ENCODE data around the gene AGPAT4. TPM values are rescaled to one million over a fixed set of nuclear protein-coding genes. Genes with fewer than 3 reads are reported as not detected.

AGPAT4 gene
- total RNA-seq, 2 donors from 2014 or later, result 3.6 to 9.2 TPM

DNA sequence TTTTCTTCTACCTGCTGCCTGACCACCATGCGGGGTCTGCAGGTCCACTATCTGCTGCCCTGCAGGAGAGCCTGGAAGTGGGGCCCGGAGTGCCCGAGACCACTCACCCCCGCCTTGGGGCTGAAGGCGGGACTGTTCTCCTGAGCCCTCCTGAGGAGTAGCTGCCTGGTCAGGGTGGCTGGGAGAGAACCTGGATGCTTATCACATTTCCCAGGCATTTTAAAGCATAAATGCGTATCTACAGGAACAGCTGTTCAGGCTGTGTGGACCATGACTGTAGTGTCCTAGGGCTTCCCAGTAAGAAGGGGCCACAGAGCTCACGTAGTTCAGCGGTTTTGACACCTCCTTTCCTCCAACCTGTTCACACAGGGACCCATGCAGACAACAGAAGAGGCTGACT, 123.3 kb downstream of the AGPAT4 start:
- H3K27ac ChIP-seq, result no peak overlapping the region
- no peak overlapping the region for H3K4me3 ChIP-seq
- TF ChIP-seq, protein P1, sequence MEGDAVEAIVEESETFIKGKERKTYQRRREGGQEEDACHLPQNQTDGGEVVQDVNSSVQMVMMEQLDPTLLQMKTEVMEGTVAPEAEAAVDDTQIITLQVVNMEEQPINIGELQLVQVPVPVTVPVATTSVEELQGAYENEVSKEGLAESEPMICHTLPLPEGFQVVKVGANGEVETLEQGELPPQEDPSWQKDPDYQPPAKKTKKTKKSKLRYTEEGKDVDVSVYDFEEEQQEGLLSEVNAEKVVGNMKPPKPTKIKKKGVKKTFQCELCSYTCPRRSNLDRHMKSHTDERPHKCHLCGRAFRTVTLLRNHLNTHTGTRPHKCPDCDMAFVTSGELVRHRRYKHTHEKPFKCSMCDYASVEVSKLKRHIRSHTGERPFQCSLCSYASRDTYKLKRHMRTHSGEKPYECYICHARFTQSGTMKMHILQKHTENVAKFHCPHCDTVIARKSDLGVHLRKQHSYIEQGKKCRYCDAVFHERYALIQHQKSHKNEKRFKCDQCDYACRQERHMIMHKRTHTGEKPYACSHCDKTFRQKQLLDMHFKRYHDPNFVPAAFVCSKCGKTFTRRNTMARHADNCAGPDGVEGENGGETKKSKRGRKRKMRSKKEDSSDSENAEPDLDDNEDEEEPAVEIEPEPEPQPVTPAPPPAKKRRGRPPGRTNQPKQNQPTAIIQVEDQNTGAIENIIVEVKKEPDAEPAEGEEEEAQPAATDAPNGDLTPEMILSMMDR (IDR thresholded peaks at IDR 0.05), result no peak
- no peaks in the 10 kb centered on the region for H3K4me1 ChIP-seq
- intact Hi-C loops (cut with DNase I), result loop anchor here (5.0 kb wide), 1 partner anchor 222 kb away; no protein-coding TSS in a partner anchor
- no peaks in the 10 kb centered on the region for H3K9me3 ChIP-seq
- no peaks in the 10 kb centered on the region for H3K27me3 ChIP-seq
- H3K9ac ChIP-seq (ENCODE audit: low read depth in 2 of 2, low read length in 2 of 2), result no peak overlapping the region
- no peak for DNase-seq
- no peaks in the 10 kb centered on the region for H3K36me3 ChIP-seq

DNA sequence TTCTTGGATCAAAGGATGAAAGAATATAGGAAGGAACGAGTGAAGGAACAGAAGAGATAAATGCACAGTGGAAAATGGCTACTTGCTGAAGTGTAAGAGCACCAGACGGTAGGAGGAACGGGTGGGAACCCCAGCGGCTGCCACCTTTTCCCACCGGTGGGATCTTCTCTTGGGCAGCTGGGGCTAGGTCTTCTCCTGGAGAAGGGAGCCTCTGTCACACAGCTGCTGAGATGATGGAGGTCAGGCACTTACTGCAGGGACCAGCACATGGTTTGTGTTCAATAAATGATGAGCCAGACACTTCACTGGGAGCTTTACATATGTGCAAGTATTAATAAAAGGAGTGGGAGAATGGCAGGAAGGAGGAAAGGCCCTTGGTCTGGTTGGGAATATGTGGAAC, 123.7 kb downstream of the AGPAT4 start:
- H3K27me3 ChIP-seq, result no peaks in the 10 kb centered on the region
- H3K4me1 ChIP-seq, result no peaks in the 10 kb centered on the region
- no peak overlapping the region for H3K27ac ChIP-seq
- H3K36me3 ChIP-seq, result no peaks in the 10 kb centered on the region
- TF ChIP-seq, protein P1 (IDR thresholded peaks at IDR 0.05), result no peak
- DNase-seq, result no peak
- H3K9me3 ChIP-seq, result no peaks in the 10 kb centered on the region
- H3K9ac ChIP-seq (ENCODE audit: low read depth in 2 of 2, low read length in 2 of 2), result no peak overlapping the region
- intact Hi-C loops (cut with DNase I), result loop anchor here (5.0 kb wide), 1 partner anchor 222 kb away; no protein-coding TSS in a partner anchor
- H3K4me3 ChIP-seq, result no peak overlapping the region

DNA sequence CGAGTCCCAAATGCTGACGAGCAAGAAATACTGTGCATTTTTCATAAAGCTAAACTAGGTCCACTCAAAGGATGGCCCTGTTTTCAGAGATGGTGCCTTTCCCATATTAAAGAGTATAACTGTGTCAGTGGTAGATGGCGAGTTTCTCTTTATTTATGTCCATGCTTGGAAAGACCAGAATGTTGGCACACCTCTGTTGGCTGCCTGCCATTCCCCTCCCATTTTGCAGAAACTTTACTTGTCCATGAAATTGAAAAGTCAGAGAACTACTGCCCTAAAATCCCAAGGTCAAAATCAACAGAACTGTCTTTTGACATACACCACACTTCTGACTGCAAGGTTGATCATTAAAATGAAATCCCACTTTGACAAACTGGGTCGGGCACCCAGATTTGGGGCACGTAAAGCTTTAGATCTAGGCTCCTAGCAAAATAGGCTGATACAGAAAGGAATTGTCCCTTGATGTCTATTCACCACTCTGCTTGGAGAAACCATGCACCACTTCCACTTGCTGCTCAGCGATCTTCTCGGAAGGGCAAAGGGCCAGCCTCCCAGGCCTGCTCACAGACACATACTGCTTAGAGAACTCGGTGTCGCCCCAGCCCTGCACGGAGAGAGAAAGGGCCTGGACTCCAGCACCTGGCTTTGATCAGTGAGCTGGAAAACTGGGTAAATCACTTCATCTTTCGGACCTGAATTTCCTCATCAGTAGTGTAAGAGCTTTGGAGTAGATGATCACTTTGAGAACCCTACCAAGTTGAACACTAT, 130.0 kb downstream of the AGPAT4 start:
- Histone ChIP-seq H3K36me3 (no peaks in the 10 kb centered on the region), H3K4me3 (no peak overlapping the region)
- intact Hi-C loops (cut with DNase I), result no loop called here

DNA sequence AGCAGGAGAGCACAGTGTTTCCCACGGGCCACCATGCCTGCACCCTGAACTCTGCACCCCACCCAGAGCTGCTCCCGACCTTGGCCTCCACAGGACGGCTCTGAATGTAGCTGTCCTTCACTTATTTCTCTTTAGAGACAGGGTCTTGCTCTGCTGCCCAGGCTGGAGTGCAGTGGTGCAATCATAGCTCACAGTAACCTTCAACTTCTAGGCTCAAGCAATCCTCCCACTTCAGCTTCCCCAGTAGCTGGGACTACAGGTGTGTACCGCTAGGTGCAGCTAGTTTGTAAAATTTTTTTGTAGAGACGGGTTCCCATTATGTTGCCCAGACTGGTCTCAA, 130.9 kb downstream of the AGPAT4 start:
- Histone ChIP-seq H3K27me3 (no peaks in the 10 kb centered on the region), H3K36me3 (no peaks in the 10 kb centered on the region), H3K9ac (ENCODE audit: low read depth in 2 of 2, low read length in 2 of 2) (no peak overlapping the region), H3K4me3 (no peak overlapping the region), H3K9me3 (no peaks in the 10 kb centered on the region), H3K4me1 (no peaks in the 10 kb centered on the region), H3K27ac (no peak overlapping the region)
- intact Hi-C loops (cut with DNase I), result no loop called here
- DNase-seq, result no peak
- TF ChIP-seq, protein P1 (IDR thresholded peaks at IDR 0.05), result no peak

More for the DNA sequence above, 130.0 kb downstream of the AGPAT4 start:
- Histone ChIP-seq H3K27me3 (no peaks in the 10 kb centered on the region), H3K9ac (ENCODE audit: low read depth in 2 of 2, low read length in 2 of 2) (no peak overlapping the region), H3K4me1 (no peaks in the 10 kb centered on the region), H3K27ac (no peak overlapping the region), H3K9me3 (no peaks in the 10 kb centered on the region)
- DNase-seq, result peak; percentile 1
- TF ChIP-seq, protein P1 (IDR thresholded peaks at IDR 0.05), result no peak

DNA sequence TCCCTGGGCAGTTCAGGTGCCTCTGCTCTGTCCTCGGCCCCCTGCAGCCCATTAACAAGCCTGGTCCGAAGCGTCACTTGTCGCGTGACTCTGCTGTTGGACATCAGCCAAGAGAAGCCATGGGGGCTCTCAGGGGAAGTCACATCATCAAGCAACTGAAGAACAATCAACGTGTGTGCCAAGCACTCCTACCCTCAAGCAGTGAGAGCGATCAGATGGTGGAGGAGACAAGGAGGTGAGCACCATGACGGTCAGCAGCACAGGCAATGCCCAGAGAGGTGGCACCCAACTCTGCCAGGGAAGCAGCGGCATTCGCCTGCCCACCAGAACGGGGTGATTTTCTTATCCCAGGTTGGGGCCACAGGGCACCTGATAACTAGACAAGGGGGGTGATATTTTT, 132.7 kb downstream of the AGPAT4 start:
- no peak for DNase-seq
- no peaks in the 10 kb centered on the region for H3K36me3 ChIP-seq
- TF ChIP-seq, protein P1 (IDR thresholded peaks at IDR 0.05), result no peak
- H3K4me1 ChIP-seq, result no peaks in the 10 kb centered on the region
- H3K9me3 ChIP-seq, result no peaks in the 10 kb centered on the region
- intact Hi-C loops (cut with DNase I), result no loop called here
- no peak overlapping the region for H3K4me3 ChIP-seq
- no peak overlapping the region for H3K27ac ChIP-seq
- H3K27me3 ChIP-seq, result no peaks in the 10 kb centered on the region
- no peak overlapping the region for H3K9ac ChIP-seq (ENCODE audit: low read depth in 2 of 2, low read length in 2 of 2)
